Stimulated activated CD4-positive, alpha-beta T cell treated with anti-CD3 and anti-CD28 coated beads, Interleukin-12 subunit alpha, Interleukin-12 subunit beta, amount 100 ng/mL, for 4 hours (primary cell): ENCODE results near the gene KLK7.

Experiments used
- DNase-seq: peaks from one replicate; pipeline ENCODE4 v3.0.0-alpha.2; 2020

KLK7 gene

DNA sequence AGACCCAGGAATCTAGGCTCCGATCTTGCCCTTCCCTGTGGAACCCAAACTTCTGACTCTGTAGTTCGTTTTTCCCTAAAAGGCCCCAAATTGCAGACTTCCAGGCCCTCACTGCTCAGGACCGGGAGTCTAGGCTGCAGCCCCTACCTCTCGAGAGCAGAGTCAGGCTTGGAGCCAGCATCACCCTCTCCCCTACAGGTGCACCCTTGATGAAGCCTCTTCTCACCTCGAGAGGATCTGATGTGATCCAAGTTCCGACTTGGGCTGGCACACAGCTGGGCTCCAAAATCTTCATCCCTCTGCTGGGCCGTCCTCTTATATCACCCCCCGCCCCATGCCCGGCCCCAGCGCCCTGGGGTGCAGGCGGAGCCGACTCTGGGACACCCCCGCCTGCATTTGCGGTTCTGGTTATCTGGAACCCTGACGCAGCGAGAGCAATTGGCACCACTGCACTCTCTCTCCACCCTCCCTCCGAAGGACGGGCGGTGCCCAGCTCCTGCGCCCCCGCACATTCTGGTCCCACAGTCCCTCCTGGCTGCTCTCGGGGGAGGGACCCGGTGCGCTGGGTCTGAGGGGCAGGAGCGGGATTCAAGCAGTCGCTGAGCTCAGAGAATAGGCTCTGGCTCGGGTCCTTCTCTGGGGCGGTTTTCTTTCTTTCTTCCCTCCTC, at the start of gene KLK7:
TSS of gene KLK7 (minus strand) at position 293 of the 668 bp plus-strand sequence. CDS start 1,518 bp downstream, outside the sequence.
- DNase-seq: no peak

DNA sequence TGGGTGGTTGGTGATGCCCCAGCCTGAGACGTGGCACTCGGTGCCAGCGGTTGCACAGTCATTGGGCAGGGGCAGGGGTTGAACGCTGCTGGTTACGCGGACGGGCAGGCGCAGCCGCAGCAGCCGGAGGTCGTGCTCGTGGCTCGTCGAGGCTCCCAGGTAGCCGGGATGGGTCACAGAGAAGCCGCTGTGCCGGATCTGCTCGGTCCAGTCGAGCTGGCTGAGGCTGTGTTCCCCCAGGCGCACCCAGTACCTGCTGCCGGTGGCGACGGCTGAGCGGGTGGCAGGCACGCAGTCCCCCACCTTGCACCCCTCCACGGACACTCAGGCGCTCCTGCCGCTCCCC, 48.1 kb upstream of the KLK7 start:
- DNase-seq: no peak

DNA sequence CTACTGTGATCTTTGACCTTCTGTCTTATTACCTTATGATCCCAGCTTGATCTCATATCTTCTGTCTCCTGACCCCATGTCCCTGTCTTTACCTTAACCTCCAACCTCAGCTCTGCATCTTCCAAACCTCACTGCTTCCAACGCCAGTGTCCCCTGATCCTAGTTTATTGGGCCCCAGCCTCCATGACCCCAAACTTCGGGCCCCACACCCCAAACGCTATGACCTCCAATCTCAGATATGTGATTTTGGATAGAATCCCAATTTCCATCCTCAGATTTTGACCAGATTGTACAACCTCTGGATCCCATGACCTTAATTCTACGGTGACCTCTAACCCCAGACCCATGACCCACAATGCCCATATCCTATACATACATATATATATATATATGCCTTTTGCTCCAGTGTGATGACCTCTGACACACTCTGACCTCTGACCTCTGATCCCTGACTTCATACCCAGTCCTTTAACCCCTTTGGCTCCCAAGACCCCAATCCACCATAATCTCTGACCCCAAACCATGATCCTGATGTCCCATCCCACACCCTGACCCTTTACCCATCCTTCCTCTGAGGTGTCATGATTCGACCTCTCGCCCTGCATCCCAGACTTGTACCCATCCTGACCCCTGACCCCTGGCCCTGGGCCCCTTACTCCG, 47.6 kb upstream of the KLK7 start:
- no peak for DNase-seq

DNA sequence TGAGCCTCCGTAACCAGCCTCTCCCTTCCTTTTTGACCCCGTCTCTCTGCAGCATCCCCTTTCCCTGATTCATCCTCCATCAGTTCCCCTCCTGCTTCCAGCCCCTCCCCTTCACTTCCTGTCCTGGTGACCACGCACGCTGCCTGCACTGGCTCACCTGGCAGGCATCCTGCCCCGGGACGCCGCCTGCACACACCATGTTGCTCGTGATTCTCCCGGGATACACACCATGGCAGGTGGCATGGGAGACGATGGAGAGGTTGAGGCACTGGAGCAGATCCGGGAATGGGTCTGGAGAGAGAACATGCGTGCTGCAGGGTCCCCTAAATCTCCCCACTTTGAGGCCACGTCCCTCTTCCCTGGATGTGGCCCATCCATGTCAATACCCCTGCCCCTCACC, 46.9 kb upstream of the KLK7 start:
- no peak for DNase-seq

DNA sequence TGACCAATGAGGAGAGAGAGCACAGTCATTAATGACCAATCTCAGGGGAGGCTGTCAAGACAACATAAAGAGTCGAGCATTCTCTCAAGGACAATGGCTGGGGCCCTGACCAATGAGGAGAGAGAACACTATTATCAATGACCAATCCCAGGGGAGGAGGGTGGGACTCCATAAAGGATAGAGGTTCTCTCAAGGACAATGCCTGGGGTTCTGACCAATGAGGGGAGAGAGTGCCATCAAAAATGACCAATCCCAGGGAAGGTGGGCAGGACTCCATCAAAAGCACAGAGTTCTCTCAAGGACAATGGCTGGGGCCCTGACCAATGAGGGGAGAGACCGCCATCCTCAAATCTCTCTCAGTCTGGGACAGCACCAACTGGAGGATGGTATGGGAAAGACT, 46.0 kb upstream of the KLK7 start:
- no peak for DNase-seq

DNA sequence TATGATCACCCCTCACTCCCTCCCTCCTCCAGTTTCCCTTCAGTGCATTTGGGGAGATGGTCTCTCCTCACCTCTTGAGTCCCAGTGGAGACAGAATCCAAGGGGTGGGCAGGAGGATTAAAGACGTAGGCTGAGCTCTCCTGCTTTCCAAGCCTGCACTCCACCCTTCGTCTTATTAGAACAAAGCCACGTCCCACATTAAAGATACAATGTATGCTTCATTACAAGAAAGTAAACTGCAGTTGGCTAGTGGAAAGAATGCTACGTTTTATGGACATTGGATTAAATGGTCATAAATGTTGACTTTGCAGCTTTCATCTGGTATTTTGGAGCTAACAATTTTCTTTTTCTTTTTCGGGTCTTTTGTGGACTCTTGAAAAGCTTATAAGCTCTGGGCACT, 44.2 kb upstream of the KLK7 start:
- DNase-seq: no peak

DNA sequence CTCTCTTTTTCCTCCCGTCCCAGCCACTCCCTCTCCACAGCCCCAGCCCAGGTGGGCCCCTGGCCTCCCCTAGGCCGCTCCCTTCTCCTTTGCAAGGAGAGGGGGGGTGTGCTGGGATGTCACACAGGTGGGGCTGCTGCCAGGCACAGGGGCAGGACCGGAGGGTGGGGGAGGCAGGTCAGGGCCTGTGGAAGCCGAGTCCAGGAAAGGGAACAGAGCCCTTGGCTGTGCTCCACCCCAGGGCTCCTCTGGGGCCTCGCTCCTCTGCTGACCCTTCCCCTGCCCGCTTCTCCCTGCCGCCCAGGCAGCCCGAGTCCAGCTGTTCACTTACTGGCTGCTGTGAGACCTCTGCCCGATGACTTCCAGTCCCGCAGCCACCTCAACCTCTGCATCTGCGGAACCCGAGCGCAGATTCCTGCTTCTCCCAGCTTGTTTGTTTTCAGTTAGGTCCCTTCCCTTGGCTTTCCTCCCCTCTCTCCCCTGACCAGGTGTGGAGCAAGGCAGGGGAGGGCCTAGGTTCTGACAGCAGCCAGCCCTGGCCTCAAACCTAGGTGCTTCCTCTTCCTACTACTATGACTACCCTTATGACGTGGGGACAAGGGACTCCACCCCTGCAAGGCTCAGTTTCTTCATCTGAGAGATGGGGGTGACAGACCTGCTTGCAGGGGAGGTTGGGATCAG, 43.5 kb upstream of the KLK7 start:
- DNase-seq: no peak

DNA sequence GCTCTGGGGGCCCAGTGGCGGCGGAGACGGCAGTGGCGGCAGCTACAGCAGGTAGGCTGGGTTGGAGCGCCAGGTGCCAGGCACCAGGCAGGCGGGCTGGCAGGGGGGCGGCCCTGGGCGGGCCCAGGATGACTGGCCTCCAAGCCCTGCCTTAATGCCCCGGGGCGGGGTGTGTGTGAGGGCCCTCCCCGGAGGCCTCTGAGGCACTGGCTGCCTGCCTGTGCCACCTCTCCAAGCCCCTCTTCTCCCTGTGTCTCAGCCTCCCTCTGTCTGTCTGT, 42.8 kb upstream of the KLK7 start, which contains the start of gene KLK11:
TSS of gene KLK11 (minus strand) at position 63 of the 278 bp plus-strand sequence. CDS start 985 bp downstream, outside the sequence.
- DNase-seq: no peak

DNA sequence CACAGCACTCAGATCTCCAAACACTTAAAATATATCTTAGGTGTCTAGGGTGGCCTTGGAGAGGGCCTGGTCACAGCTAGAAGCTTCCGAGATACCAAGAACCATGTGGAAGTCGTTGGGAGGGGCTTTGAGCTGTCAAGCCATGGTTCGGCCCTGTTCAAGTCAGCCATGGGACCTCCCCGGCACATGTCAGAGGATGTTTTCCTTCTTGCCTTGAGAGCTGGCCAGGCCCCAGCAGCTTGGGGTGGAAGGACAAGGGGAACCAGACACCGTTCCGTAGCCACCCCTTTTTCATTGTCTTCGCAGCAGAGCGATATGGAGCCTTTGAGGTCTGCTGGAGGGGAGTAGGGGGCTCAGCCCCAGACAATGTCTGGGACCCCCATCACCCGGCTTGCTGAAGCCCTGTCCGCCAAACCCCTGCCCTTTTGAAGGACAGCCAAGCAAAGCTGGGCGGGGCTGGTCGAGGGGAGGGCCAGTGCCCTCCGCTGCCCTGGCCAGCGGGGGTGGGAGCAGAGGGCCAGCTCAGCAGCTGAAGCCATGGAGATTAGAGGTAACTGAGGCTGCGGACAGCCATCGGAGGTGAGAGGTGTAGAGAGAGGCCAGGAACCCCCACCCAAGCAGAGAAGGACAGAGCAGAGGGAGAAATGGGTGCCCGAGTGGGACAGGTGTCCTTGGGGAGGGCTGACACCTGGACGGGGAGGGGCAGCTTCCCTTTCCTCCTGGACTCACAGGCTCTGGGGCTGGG, 42.3 kb upstream of the KLK7 start:
- DNase-seq: no peak

DNA sequence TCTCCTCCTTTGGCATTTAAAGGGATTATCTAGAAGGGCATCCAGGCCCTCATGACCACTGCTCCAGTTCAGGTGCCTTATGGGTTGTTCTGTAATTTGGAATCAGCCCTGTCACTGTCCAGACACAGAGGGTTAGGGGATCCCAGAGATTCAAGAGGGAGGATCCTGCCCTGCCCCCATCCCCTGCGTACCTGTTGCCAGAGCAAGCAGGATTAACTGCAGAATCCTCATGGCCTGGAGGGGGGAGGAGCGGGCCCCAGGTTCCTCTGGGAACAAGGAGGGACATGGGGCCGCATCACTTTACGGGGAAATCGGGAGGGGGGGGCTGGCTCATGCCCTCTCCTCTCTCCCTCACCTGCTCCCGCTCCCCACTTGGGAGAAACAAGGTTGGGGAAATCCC, 41.7 kb upstream of the KLK7 start:
- no peak for DNase-seq

DNA sequence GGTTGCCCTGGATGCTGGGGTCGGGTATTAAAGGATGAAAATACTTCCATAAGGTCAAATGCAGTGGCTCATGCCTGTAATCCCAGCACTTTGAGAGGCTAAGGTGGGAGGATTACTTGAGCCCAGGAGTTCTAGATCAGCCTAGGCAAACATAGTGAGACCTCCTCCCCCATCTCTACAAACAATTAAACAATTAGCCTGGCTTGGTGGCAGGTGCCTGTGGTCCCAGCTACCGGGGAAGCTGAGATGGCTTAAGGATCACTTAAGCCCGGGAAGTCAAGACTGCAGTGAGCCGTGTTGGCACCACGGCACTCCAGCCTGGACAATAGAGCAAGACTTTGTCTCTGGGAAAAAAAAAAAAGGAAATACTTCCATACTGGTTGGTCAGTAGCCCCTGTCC, 41.2 kb upstream of the KLK7 start:
- DNase-seq: no peak

DNA sequence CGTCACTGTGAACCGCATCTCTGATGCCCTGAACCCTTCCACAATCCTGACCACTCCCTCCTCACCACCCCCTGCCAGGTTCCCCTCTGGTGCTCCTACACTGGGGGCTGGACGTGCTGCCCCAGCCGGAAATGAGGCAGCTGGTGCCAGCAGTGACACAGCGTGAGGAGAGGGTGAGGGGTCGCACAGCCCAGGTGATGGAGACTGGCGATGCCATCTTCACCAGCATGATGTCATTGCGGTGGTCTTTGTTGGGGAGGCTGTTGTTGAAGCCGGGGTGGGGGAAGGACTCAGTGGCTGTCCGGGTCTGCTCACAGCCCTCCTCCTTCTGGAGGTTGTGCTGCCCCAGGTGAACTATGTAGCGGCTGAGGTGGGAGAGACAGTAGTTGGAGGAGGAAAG, 40.2 kb upstream of the KLK7 start:
- DNase-seq: no peak

DNA sequence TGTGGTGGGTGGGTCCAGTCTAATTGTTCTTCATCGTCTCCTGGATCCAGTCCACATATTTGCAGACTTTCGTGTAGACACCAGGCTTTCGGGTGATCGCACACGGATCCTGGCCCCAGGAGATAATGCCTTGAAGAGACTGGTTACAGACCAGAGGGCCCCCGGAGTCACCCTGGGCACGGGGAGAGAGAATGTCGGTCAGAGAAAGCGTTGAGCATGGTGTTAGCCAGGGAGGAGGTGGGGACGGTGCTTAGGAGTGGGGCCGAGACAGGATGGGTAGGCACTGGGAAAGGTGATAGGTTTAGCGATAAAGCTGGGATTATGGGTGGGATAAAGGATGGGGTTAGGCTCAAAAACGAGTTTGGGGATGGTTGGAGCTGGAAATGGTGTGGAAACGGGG, 38.8 kb upstream of the KLK7 start:
- DNase-seq: no peak

DNA sequence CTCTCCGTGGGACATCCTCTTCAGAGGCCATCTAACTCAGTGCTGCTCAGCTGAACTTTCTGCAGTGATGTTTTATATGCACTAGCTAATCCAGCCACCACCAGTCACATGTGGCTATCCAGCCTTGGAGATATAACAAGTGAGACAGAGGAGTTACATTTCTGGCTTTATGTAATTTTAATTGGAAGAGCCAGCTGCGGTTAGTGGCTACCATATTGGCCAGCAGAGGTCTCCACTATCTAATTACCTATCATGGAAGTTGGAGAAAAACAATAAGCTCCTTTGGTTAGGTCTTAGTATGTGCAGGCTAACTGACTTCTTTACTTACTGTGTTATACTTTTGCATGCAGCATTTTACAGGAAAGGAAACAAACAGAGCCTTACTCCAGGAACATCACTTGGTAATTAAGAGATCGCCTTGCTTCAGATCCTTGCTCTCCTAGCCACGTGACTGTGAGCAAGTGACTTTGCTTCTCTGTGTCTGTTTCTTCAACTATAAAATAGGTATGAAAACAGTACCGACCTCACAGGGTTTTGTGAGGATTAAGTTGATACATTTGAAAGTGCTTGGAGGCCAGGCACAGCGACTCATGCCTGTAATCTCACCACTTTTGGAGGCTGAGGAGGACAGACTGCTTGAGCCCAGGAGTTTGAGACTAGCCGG, 37.4 kb upstream of the KLK7 start:
- no peak for DNase-seq

DNA sequence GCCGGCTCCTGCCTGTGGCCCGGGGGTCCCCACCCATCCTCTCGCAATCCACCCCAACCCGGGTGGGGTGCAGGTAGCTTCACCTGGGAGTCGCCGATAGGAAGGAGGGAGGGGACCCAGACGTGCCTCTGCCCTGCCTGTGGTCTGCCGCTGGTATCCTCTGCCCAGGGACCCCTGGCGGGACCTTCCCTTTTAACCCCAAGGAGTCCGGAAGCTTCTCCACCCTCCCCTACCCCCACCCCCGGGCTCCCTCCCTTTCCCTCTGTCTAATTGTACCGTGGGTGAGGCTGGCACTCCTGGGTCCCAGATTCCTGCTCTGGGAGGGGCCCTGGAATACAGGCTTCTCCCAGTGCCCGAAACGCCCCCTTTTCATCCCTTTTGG, 35.8 kb upstream of the KLK7 start, which contains the start of gene KLK10:
TSS of gene KLK10 (minus strand) at position 166 of the 382 bp plus-strand sequence. CDS start 579 bp downstream, outside the sequence.
- DNase-seq: no peak

DNA sequence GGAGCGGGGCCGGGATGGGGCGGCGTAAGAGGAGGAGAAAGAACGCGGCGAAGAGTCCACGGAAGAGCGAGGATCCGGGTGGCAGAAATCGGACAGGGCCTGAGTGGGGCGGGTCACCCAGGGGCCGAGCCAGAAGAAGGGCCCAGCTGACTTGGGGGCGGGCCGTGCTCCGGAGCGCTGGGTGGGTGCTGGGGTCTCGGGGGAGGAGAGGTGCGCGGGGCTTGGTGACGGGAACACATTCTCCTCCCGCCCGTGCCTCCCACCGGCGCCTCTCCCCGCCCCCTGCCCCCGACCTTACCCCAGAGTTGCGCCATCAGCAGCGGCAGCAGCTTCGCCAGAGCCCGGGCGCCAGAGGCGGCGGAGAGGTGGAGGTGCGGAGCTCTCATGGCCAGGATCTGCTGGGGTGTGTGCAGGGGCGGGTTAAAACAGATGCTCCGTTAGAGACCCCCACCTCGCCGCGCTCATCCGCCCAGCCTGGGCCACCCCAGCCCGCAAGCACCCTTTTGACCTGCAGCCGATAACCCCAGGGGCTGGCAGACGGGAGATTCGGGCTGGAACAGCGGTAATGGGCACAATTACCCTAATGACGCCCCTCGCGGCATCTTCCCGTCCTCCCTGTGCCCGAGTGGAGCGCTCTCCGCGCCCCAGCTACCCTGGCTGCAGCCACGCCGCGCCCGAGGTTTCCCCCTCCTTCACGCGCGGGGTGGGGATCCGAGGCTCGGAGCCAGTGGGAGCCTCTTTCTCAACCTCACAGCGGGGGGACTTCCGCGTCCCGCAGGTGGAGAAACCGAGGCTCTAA, 35.2 kb upstream of the KLK7 start:
- DNase-seq: no peak

DNA sequence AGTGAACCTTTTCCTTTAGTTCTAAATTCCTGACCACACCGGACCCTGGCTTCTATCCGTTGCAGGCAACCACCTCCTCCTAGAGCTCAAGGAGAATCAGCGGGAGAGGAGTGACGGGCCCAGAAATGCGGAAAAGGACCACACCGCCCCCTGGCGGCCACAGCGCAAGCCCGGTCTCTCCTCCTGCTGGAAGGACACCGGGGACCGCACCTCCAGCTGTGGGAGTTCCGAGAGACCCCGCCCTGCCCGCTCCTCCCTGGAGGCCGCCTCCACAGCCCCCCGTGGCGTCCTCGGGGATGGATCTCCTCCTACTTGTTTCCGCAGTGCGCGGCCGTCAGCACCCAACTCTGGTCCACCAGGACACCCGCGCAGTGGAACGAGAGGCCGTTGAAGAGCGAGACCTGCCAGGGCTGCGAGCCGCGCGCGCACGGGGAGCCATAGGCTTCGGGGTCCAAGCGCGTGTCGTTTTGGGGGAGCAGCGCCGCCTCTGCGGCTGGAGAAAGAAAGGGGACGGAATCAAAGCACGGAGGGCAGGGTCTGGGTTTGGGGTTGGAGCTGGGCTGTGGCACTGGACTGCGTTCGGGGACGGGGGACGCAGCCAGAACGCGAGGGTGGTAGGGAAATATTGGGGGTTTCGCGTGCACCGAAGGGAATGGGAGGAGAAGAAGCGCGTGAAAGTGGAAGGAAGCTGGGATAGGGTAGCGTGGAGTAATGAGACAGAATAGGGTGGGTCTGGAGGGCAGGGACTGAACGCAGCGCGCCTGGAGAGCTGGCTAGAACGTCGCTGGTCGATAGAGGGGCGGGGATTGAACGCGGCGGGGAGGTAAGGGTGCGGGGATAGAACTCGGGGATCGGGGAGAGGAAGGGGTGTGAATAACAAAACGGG, 33.3 kb upstream of the KLK7 start:
- DNase-seq: peak; percentile 69

DNA sequence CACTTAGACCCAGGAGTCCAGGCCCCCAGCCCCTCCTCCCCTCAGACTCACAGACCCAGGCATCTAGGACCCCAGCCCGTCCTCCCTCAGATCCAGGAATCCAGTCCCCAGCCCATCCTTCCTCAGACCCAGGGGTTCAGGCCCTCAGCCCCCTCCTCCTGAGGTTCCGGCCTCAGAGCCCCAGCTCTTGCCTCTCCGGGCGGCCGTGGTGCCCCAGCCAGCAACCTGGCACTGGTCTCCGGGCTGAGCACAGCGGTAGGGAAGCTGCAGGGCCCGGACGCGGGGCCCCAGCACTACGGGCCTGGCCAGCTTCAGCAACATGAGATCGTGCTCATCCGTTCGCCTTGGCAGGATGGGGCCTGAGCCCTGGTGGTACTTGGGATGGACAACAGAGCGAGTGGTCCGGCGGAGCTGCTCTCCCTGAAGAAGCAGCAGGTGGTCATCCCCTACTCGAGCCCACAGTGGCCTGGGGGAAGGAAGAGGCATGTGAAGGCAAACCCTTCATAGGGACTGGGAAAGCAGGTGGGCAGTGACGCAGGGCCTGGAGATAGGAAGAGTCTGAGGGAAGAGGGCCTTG, 32.1 kb upstream of the KLK7 start:
- no peak for DNase-seq

DNA sequence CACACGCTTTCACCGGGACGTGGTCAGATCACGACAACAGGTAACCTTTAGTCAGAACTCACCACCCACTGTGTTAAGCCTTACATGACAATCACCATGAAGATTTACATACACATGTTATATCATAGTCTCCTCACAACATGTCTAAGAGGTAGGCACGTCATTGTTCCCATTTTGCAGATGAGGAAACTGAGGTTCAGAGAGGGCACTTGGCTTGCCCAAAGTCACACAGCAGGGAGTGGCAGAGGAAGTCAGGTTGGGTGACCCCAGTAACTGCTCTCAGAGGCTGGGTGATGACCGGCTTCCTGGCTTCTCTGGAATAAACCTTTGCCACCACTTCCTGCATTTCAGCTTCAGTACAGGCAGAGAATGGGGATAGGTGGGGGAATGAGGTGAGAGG, 30.5 kb upstream of the KLK7 start:
- no peak for DNase-seq

DNA sequence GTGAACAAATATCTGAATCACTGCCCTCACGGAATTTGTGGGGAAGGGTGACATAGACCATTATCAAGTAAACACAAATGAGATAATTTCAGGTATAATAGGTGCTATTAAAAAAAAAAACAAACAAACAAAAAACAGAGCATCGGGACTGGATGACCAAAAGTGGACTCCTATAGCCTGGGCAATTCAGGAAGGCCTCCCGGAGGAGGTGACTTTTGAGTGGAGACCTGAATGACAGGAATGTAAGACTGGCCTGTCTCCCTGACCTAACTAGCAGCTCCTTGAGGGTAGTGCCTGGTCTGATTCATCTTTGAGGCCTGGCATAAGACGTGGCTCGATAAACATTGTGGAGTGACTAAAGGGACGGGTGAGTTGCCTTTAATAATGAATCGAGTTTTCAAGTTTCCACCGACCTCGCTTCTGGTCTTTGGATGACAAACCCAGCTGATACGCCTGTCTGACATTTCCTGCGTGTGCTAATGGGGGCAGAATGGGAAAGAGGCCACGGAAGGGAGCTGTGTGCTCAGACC, 29.0 kb upstream of the KLK7 start:
- DNase-seq: no peak
